COLO829 (cell line): ENCODE measurements around the gene FGFR4.

Experiments
- DNase-seq: peaks from one replicate; pipeline ENCODE4 v3.0.0; 2012; ENCODE audit warnings: low spot score

FGFR4 gene

DNA sequence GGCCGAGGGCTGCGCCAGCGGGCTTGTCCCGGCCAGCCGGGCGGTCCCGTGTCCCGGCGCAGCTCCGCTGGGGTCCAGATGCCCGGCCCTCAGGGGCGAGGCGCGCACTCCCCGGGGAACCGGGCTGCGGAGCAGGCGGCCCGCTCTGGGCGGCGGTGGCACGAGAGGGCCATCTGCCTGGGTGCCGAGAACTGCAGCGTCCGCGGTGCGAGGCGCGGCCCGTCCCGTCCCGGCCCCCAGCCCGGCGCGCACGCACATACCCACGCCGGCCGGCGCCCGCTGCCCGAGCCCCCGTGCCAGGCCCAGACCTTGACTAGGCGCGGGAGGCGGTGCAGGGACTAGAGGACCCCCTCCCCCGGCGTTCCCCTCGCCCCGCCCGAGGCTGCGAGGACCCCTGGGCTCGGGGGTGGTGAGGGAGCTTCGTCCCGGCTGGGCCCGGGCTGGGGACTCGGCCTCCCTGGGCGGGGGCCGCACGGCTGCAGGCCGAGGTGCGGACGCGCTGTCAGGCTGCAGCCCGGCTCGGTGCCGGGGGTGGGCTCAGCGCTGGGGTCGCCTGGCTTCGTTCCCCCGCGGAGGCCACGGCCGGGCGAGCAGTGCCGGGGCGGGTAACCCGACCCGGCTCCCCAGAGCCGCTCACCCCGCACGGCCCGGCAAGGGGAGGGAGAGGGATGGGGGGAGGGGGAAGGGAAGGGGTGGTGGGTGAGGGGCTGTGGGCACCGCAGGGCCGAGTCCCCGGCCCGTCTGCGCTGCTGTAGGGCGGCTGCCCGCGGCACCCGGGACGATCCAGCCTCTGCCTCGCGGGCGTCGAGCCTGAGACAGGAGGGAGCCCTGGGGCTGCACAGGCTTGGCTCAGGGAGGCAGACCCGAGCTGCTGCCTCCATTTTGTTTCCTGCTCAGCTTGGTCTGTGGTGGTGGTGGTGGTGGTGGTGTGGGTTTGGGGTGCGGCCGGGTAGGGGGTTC is 45.7 kb downstream of the FGFR4 start:
- DNase-seq = no peak

DNA sequence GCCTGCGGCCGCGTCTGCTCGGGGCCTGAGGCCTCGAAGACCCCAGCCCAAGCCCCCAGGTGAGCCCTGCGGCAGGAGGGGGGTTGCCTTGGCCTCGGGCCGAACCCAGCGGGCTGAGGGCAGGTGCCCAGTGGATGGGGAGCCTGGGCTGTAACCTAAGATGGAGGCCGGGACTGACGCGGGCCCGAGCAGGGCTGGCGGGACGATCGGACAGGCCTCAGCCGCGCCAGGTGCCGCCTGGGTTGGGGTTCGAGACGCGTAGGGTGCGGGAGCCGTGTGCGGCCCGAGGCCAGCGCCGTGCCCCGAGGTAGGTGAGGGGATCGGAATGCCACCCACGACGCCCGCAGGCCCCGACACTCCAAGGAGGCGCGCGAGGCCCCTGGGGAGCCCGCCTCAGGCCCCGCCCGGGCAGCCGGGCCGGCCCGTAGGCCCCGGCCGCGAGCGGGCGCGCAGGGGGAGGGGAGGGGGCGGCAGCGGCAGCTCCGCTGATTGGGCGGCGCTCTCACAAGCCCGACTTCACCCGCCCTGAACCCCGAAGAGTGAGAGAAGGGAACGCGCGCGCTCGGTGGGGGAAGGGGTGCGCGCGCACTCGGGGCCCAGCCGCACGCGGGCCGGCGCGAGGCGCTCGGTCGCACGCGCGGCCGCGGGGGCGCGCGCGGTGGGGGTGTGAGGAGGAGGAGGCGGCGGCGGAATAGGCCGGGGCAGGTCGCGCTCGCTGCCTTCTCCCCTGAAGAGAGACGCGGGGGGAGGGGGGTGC is 46.6 kb downstream of the FGFR4 start, which contains the start of gene NSD1:
NSD1 (plus strand) TSS at position 678 of the 757 bp plus-strand sequence. CDS start 1,331 bp downstream, outside the sequence.
- DNase-seq = no peak

DNA sequence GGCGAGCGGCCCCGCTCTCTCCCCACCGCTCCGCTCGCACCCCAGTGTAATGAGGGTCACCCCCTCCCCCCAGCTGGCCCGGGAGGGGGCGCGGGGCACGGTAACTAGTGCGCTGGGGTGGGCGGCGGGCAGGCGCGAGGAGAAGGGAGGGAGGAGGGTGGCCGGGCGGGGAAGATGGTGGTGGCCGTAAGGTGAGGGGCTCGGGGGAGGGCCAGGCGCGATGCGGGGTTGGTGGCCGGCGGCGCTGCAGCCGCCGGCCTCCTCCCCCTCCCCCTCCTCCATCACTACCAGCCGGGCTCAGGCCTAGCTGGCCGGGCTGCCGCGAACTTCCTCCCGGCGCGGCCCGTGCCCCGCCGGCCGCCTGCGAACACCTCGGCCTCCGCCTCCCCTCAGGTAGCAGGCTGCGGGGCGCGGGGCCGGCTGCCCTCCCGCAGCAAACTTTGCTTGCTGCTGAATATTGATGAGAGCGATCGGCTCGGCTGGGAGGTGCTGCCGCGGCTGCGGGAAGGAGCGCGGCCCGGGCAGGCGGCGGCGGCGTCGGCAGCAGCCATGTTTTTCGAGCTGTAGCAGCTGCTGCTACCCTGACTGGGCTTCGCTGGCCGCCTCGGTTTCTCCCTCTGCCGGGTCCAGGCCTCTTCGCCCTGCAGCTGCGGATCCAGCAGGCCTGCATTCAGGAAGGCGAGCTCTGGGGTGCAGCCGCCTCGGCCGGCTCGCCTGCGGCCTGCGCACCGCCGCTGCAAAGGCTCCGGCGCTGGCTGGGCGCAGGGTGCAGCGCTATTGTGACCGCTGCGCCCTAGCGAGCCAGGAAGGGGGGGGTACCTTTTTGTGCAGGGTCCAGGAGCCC is 47.4 kb downstream of the FGFR4 start:
- DNase-seq = no peak

DNA sequence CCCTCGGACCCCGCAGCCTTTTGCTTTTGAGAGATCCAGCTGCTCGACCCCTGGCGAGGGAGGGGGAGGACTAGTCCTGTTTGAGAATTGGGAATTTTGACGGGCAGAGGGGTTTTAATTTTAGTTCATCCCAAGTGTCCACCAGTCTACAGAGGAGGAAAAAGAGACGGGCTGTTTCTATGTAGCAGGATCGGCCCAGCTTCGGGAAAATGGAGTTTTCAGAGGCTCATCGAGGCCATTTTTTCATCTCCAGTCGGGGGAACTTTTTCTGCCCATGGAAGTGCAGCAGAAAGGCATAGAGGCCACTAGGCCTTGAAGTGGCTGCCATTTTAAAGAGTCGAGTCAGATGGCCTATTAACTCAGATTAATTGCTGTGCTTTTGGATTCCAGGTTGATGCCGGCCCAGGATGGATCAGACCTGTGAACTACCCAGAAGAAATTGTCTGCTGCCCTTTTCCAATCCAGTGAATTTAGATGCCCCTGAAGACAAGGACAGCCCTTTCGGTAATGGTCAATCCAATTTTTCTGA is 48.0 kb downstream of the FGFR4 start:
- no peak for DNase-seq

DNA sequence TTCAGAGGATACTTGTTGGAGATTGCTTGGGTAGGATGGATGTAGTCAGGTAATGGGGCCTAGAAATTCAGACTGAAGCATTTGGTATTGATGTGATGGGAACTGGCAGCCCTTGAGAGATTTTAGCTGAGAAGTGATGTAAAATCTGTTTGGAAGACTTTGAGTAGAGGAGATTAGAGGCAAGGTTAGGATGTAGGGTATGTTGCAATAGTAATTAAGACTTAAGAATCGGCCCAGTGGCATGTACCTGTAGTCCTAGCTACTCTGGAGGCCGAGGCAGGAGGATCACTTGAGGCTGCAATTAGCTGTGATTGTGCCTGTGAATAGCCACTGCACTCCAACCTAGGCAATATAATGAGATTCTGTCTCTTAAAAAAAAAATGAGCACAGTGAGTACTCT is 53.6 kb downstream of the FGFR4 start:
- no peak for DNase-seq

DNA sequence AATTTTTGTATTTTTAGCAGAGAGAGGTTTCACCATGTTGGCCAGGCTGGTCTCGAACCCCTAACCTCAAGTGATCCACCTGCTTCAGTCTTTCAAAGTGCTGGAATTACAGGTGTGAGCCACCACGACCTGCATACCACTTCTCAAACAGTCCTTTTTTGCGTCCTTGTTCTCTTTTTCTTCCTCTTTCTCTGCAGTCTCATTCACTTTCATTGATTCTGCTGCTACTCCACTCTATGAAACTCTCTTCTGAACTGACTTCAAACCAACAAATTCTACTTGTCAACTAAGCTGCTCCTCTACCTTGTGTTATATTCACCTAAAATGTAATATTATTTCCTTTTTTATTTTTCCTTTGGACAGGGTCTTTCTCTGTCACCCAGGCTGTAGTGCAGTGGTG is 54.8 kb downstream of the FGFR4 start:
- no peak for DNase-seq

DNA sequence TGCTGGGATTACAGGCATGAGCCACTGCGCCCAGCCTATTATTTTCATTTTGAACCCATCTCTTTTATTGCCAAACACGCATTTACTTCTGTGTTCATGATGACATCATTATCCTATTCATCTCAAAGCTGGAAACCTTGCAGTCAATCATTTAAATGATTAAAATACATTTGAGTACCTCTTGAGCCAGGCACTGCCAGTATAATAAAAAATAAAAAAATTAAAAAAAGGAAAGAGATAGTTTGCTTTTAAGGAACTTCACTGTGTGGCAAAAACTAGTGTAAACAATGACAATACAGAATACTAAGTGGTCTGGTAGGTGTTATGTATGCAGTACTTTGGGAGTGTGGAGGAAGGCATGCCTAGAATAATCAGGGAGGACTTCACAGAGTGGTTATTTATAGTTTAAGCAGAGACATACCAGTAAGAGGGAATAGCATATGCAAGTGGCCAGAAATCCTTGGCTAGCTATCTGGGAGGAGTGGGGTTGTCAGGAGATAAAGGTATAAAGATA is 55.4 kb downstream of the FGFR4 start:
- DNase-seq = no peak

DNA sequence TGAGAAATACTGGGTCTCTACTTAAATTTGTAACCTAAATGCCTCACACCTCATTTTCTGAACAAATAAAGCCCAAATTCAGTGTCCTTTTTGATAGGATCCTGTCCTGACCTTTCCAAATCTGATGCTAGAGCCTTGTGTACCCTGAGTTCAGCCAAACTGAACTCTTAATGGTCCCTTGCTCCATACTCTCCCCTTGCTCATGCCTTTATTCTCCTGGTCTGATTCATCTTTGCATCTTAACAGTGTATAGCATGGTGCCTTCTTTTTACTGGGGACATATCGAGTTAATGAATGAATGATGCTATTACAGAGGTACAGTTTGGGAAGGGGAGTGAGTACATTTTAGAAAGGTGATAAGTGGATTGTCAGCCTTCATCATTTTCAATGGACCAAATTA is 56.1 kb downstream of the FGFR4 start:
- no peak for DNase-seq

DNA sequence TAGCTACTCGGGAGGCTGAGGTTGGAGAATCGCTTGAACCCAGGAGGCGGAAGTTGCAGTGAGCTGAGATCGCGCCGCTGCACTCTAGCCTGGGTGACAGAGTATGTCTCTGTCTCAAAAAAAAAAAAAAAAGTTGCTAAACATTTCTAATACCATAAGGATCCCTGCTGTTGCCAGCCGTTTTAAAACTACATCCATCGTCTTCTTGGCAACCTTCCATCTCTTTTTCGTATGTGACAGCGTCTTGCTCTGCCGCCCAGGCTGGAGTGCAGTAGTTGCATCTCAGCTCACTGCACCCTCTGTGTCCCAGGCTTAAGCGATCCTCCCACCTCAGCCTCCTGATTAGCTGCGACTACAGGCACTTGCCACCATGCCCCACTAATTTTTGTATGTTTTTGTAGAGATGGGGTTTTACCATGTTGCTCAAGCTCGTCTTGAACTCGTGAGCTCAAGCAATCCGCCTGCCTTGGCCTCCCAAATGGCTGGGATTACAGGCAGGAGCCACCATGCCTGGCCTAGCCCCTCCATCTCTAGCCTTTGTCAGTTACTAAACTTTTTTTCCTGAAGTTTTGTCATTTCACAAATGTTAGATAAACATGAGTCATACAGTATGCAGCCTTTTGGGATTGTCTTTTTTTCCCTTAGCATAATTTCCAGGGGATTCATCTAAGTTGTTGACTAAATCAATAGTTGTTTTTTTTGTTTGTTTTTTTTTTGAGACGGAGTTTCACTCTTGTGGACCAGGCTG is 60.4 kb downstream of the FGFR4 start:
- no peak for DNase-seq
